HG03520 (cell line): ENCODE results near the gene TGFBR3L.

Source experiments
- ATAC-seq: cut with Tn5 transposase; IDR thresholded peaks from one replicate; pipeline ENCODE4 v1.9.1; 2021; ENCODE audit warnings: mild to moderate bottlenecking, moderate library complexity; ENCODE audit not compliant: unreplicated experiment

Gene TGFBR3L

DNA sequence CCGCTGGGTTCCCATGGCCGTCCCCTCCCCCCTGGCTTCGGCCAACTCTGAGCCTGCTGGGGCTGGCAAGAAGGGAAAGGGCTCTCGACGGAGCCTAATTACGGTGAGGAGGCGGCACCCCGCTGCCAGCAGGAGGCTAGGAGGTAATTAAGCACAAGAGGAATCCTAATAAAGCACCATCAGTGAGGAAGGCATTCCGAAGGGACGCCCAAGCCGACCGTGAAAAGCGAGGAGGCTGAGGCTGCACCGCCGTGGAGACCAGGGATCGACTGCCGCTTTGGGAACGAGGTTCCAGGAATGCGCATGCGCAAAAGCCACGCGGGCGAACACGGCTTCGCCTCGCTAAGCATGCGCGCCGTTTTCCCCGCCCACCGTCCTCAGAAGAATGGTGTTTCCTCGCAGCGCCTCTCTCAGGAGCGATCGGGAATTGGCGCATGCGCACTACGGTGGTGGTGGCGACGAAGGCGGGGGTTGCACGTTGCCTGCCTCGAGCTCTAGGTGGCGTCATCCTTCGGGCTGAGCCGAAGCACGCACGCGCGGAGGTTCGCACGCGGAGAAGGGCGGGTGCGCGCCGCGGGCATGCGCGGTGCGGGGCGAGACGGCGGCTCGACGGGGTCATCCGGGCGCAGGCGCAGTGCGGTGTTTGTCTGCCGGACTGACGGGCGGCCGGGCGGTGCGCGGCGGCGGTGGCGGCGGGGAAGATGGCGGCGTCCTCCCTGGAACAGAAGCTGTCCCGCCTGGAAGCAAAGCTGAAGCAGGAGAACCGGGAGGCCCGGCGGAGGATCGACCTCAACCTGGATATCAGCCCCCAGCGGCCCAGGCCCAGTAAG lies 11.2 kb upstream of the TGFBR3L start, which contains the start of gene MAP2K7:
MAP2K7 (plus strand) TSS at position 634 of the 830 bp plus-strand sequence; CDS start at position 702, 68 bp downstream.
- peak; percentile 85 for ATAC-seq

DNA sequence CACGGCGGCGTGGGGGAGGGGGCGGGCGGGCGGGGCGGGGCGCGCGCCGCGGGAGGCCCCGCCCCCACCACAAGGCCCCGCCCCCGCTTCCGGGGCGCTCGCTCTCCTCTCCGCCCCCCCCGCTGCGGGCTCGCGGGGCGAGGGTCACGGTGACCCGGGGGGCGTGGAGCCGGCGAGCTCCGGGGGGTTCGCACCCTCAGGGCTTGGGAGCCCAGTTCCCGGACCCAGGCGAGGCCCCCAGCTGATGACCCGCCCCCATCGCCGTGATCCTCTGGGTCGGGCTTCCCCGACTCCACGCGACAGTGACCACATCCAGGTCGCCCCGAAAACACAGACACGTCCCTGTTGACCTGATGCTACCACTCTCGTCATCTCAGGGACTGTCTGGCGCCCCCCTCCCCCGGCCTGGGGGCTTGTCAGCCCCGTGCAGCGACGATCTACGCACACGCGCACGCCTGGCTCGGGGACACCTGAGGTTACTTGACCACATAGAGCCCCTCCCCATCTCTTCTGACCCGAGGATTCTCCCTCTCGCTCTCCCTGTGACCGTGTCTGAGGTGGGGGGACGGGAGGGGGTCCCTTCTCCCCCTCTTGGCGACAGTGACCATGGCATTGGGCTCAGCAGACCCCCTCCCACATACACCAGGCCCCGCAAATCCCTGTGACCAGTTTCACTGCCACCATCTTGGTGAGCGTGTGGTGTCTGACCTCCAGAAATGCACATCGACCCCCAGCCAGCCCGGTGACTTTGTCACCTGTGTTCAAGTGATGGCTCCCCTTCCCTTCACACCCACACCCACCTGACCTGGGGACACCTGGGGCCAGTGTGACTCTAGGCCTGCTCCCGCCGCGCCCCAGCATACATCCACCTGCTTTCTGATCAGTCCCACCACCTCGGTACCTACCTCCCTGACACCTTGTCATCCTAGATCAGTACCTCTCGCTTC lies 10.3 kb upstream of the TGFBR3L start:
- ATAC-seq: peak; percentile 26

GRCh38 chr19:7905268-7905667 lies 9.4 kb upstream of the TGFBR3L start:
- ATAC-seq: no peak

DNA sequence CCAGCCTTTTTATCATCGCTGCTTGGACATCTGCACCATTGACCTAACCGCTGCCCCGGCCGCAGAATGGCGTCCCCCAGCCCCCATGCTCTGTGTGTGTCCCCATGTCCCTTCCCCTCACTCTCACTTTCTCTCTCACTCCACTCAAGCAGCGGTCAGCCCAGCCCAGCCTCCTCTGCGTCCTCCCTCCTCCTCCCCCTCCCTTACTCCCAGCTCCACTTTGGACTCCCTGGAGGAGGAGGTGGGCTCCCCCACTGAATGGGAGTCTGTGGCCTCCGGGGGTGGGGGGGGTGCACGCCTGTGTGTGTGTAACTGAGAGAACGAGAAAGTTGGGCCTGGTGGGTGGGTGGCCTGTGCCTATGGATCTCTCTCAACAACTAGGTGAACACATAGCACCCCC lies 8.8 kb upstream of the TGFBR3L start:
- ATAC-seq: no peak

GRCh38 chr19:7907122-7907521 lies 7.5 kb upstream of the TGFBR3L start:
- ATAC-seq: no peak

DNA sequence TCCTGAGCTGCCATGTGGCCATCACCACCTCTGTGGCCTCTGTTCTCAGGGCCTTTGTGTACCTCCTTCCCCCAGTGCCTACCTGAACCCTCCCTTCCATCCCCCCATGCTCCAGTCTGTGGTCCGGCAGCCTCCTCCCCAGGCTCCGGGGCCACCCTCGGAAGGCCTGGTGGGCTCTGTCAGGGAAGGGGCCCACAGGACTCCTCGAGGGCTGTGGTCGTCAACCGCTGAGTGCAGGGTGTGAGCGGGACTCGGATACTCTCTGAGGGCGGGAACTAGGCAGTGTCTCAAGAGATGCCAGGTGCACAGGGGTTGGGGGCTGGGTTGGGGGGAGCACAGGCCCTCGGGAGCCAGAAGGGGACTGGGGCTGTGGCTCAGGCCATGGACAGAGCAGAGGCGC lies 7.1 kb upstream of the TGFBR3L start:
- no peak for ATAC-seq

DNA sequence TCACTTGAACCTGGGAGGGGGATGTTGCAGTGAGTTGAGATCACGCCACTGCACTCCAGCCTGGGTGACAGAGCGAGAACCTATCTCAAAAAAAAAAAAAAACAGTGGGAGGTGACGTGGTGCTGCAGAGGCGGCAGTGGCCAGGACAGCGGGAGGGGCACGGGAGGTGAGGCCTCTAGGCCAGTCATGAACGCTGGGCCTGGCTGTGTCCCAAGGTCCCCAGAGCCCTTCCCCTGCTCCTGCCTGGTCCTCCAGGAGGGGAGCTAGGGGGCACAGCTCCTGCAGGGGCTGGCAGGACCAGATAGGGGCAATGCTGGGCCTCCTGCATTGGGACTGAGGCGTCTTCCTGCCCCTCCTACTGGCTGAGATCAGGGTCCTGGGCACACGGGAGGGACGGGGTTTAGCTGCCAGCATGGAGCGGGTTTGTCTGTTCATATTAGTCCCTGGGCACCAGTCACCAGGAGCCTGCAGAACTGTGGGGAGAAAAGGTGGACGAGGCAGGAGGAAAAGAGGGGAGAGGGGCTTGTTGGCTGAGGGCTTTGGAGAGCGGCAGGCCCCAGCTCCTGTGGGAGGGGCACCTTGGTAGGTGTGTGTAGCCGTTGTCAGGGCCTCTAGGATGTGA lies 6.4 kb upstream of the TGFBR3L start:
- no peak for ATAC-seq

- ATAC-seq: no peak
These were observed 5.7 kb upstream of the TGFBR3L start for GRCh38 chr19:7908742-7909461.

DNA sequence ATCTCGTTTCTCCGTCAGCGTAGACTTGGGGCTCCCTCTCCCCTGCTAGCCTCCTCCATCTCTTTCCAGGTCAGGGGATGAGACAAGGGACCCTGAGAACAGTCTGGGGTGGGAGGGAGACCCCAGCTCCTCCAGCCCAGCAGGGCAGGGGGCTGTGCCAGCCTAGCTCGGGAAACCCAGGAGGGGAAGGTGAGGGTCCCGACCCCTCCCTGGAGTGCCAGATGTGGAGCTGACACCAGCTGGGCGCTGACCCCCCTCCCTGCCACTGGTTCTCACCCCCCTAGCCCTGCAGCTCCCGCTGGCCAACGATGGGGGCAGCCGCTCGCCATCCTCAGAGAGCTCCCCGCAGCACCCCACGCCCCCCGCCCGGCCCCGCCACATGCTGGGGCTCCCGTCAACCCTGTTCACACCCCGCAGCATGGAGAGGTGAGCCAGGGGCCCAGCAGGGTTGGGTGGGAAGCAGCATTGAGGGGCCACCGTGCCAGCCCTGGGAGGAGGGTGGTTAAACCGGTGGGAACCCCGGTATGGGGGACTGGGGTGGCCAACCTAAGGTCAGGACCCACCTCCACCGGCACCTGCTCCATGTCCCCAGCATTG lies 5.1 kb upstream of the TGFBR3L start:
- ATAC-seq: no peak

GRCh38 chr19:7910321-7911161 lies 4.1 kb upstream of the TGFBR3L start:
- ATAC-seq: no peak

DNA sequence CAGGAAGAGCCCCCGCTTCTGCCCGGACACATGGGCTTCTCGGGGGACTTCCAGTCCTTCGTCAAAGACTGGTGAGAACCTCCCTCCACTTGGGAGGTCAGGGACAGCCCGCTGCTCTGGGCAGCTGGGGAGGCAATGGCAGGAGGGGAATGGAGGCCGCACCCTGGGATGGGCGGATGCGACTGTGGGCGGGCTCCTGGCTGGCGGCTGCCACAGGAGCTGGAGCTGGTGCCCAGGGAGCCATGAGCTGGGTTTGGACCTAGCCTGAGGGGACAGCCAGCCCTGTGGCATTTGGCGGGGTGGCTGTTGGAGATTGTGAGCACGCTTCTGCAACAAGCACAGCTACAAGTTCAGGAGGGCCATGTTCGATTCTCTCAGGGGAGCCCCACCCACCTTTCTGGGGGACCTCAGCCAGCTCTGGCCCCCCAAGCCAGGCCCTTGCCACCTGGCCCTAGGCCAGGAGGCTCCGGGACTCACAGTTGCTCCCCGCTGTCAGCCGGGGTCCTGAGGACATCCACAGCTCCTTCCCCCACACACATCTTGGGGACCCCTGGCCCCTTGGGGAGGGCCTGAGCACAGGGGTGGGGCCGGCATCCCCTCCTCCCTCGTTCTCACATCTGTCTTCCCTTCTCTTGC lies 3.0 kb upstream of the TGFBR3L start:
- no peak for ATAC-seq

GRCh38 chr19:7912144-7912696 lies 2.4 kb upstream of the TGFBR3L start:
- no peak for ATAC-seq

GRCh38 chr19:7912697-7913564 lies 1.7 kb upstream of the TGFBR3L start:
- ATAC-seq: no peak

DNA sequence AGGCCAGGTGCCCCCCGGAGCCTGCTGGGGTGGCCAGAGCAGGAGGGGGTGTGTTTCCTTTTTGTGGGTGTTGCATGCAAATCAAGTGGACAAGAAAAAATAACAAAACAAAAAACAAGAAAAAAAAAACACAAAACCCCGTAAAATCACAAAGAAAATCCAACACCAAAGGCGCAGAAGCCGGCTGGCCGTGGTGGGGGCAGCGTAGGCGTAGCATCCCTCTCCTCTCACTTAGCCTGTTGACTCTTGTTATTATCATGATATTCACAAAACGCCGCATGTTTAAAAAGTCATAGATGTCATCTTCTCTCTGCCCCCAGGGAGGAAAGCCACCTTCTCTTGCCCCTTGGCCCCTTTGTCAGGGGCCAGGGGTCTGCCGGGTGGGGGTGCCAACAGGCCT lies 978 bp upstream of the TGFBR3L start:
- no peak for ATAC-seq

- no peak for ATAC-seq
These were observed 531 bp upstream of the TGFBR3L start for GRCh38 chr19:7914099-7914498.

GRCh38 chr19:7915250-7916102 lies 846 bp downstream of the TGFBR3L start:
- ATAC-seq: no peak
